Measurements from ENCODE around the gene MBNL1.

MBNL1 gene

DNA sequence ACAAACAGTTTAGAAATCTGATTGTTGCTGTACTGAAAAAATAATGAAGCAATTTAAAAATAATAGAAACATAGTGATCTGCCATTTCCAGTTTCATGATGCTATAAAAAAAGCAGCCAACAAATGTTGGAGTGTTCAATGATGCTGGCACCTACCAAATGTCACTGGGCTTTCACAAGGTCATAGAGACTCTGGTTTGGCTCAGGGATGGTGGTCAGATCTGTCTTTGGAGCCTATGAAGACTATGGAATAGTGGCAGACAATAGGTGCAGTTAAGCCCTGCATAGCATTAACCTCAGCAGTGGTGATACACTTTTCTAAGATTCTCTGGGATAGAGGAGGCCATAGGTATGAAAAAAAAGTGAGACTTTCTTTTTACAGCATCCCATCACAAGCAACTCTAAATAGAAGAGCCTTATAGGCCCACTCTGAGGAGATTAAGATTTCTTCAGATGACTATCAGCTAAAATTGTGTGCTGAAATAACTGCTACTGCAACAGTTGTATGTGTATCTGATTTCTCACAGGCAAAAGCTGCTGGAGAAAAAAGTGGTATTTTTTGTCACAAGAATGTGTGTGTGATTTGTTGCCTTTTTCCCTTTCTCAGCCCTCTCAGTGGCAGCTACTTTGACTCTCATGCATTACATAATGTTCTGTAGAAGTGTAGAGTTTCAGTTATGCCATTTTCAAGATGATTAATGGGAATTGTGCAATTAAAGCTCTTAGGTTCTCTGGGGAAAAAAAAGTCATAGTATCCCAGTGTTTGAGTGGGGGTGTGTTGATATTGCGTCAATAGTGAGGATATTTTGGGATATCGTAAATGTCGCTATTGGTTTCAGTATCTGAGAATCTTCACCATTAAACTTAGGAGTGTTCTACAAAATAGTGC, 137.4 kb downstream of the MBNL1 start:
- peaks cover 48% of the 10 kb centered on the region for H3K36me3 ChIP-seq (ENCODE audit: control insufficient read depth, low read length)
- H3K4me2 ChIP-seq (ENCODE audit: low read length) = no peak overlapping the region
- H3F3A ChIP-seq (ENCODE audit: control insufficient read depth, insufficient read depth) = peaks cover 5% of the 10 kb centered on the region; the same call in 1 of the 2 replicates
- peaks cover 29% of the 10 kb centered on the region for H3K4me1 ChIP-seq (ENCODE audit: control insufficient read depth, low read length)
- no peak overlapping the region for H3K4me3 ChIP-seq (ENCODE audit: low read length)
- TF ChIP-seq, protein P1, sequence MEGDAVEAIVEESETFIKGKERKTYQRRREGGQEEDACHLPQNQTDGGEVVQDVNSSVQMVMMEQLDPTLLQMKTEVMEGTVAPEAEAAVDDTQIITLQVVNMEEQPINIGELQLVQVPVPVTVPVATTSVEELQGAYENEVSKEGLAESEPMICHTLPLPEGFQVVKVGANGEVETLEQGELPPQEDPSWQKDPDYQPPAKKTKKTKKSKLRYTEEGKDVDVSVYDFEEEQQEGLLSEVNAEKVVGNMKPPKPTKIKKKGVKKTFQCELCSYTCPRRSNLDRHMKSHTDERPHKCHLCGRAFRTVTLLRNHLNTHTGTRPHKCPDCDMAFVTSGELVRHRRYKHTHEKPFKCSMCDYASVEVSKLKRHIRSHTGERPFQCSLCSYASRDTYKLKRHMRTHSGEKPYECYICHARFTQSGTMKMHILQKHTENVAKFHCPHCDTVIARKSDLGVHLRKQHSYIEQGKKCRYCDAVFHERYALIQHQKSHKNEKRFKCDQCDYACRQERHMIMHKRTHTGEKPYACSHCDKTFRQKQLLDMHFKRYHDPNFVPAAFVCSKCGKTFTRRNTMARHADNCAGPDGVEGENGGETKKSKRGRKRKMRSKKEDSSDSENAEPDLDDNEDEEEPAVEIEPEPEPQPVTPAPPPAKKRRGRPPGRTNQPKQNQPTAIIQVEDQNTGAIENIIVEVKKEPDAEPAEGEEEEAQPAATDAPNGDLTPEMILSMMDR (IDR thresholded peaks at IDR 0.05; ENCODE audit: low read depth, low read length, poor library complexity, severe bottlenecking) = no peak
- TF ChIP-seq EZH2phosphoT487 (IDR thresholded peaks at IDR 0.05; ENCODE audit: borderline replicate concordance, low read length) = no peak
- peaks cover 98% of the 10 kb centered on the region for H3K79me2 ChIP-seq (ENCODE audit: control insufficient read depth, low read length)
- H3K9me3 ChIP-seq (ENCODE audit: control insufficient read depth, insufficient read depth, low read length) = no peaks in the 10 kb centered on the region
- H3K27me3 ChIP-seq (ENCODE audit: control insufficient read depth, low read length) = no peaks in the 10 kb centered on the region
- no peaks in the 10 kb centered on the region for H3K9me2 ChIP-seq (replicated peaks; ENCODE audit: control insufficient read depth, low read length)
- peaks cover 4% of the 10 kb centered on the region; the same call in 1 of the 2 replicates for H4K20me1 ChIP-seq (ENCODE audit: control insufficient read depth, insufficient read depth, low read depth, low read length)
- no peak overlapping the region for H3K27ac ChIP-seq (ENCODE audit: low read depth, low read length)

DNA sequence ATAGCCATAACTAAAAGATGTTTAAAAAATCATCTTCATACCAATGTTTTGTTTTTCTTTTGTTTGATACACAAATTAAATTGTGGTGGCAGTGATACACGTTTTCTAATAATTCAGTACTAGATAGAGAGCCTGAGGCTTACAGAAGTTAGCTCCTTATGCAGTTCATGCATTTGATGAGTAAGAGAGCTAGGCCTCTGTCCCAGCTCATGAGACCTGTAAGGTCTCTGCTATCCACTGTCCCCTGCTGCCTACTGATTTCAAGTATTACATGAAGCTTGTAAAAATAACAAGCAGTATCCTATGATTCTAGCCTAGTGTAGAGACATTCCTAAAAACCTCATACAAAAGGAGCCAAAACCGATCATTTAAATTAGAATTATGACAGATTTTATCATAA, 144.5 kb downstream of the MBNL1 start:
- Histone ChIP-seq H3K4me3 (ENCODE audit: low read length) (no peak overlapping the region), H4K20me1 (ENCODE audit: control insufficient read depth, insufficient read depth, low read depth, low read length) (peaks cover 14% of the 10 kb centered on the region; the same call in 1 of the 2 replicates), H3K36me3 (ENCODE audit: control insufficient read depth, low read length) (peaks cover 79% of the 10 kb centered on the region), H3K27me3 (ENCODE audit: control insufficient read depth, low read length) (no peaks in the 10 kb centered on the region), H3K9me2 (replicated peaks; ENCODE audit: control insufficient read depth, low read length) (no peaks in the 10 kb centered on the region), H3K79me2 (ENCODE audit: control insufficient read depth, low read length) (peaks cover 99% of the 10 kb centered on the region), H3K27ac (ENCODE audit: low read depth, low read length) (no peak overlapping the region), H3K4me2 (ENCODE audit: low read length) (no peak overlapping the region), H3K9me3 (ENCODE audit: control insufficient read depth, insufficient read depth, low read length) (no peaks in the 10 kb centered on the region), H3K4me1 (ENCODE audit: control insufficient read depth, low read length) (peaks cover 4% of the 10 kb centered on the region; the same call in 1 of the 2 replicates), H3F3A (ENCODE audit: control insufficient read depth, insufficient read depth) (peaks cover 8% of the 10 kb centered on the region; the same call in 1 of the 2 replicates)
- TF ChIP-seq, protein P1 (IDR thresholded peaks at IDR 0.05; ENCODE audit: low read depth, low read length, poor library complexity, severe bottlenecking) = no peak
- TF ChIP-seq EZH2phosphoT487 (IDR thresholded peaks at IDR 0.05; ENCODE audit: borderline replicate concordance, low read length) = no peak

DNA sequence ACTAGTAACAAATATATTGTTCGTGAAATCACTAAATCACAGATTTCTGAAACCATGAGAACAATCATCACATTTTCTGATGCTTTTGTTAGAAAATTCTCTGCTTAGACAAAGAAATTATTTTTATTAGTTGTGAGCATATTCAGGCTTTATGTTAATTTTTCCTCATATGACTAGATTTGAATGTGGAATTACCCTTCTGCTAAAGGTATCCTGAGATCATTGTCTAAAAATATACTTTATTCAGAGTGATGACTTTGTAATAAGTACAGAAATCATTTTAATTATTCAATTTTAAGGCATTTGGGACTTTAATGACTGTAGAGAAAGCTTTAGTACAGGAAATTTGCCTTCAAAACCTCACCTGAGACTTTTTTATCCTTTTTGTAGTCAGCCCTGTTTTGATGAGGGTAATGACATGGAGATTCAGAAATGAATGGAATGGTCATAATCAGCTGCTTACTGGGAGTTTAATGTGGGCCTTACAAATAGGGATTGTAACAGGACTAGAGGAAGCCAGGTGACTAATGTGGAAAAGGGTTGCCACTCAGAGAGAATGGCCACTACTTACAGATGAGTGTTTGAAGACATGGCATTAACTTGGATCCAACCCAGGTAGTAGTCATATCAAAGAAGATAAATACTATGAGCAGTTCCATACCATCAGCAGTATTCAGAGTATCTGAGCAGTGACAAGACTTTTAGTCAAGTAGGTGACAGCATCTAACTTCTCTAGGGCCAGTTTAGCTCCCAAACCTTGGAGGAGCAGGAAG, 148.3 kb downstream of the MBNL1 start:
- H3F3A ChIP-seq (ENCODE audit: control insufficient read depth, insufficient read depth) = peaks cover 5% of the 10 kb centered on the region; the same call in 1 of the 2 replicates
- no peaks in the 10 kb centered on the region; the same call in 1 of the 2 replicates for H3K9me3 ChIP-seq (ENCODE audit: control insufficient read depth, insufficient read depth, low read length)
- no peaks in the 10 kb centered on the region for H3K4me1 ChIP-seq (ENCODE audit: control insufficient read depth, low read length)
- H4K20me1 ChIP-seq (ENCODE audit: control insufficient read depth, insufficient read depth, low read depth, low read length) = peaks cover 8% of the 10 kb centered on the region; the same call in 1 of the 2 replicates
- TF ChIP-seq, protein P1 (IDR thresholded peaks at IDR 0.05; ENCODE audit: low read depth, low read length, poor library complexity, severe bottlenecking) = no peak
- no peak for TF ChIP-seq EZH2phosphoT487 (IDR thresholded peaks at IDR 0.05; ENCODE audit: borderline replicate concordance, low read length)
- H3K36me3 ChIP-seq (ENCODE audit: control insufficient read depth, low read length) = peaks cover 99% of the 10 kb centered on the region
- peaks cover 78% of the 10 kb centered on the region for H3K79me2 ChIP-seq (ENCODE audit: control insufficient read depth, low read length)
- no peak overlapping the region for H3K4me3 ChIP-seq (ENCODE audit: low read length)
- H3K4me2 ChIP-seq (ENCODE audit: low read length) = no peak overlapping the region
- H3K27ac ChIP-seq (ENCODE audit: low read depth, low read length) = no peak overlapping the region
- no peaks in the 10 kb centered on the region for H3K27me3 ChIP-seq (ENCODE audit: control insufficient read depth, low read length)
- H3K9me2 ChIP-seq (replicated peaks; ENCODE audit: control insufficient read depth, low read length) = no peaks in the 10 kb centered on the region
